H1 (cell line): ENCODE measurements around the gene BEND4. TPM values are rescaled to one million over a fixed set of nuclear protein-coding genes. Genes with fewer than 3 reads are reported as not detected.

ENCODE experiments used
- polyA plus RNA-seq, 7 experiments: library from polyadenylated mRNA; depleted of rRNA in 3 of 7; stranded (reverse) in 5 of 7; unstranded in 2 of 7; fragments of >200 nt in 5 of 7; fragments of 200-250 nt in 2 of 7; gene quantifications; 1 replicate in 5 of 7; 2 replicates in 1 of 7; 4 replicates in 1 of 7; pipeline versions ENCODE4 v1.2.1 to v1.2.3, GENCODE V29; 2011 to 2013; ENCODE audit warnings: missing spikeins in 2 of 7, mixed read lengths in 2 of 7
- total RNA-seq: library from RNA; stranded (reverse); fragmentation: NEBNext Ultra II Directional; extraction: Animal tissue kit (Norgen Biotek cat#: 25700); gene quantifications from 2 replicates; pipeline ENCODE4 v1.2.1, GENCODE V29; 2021

Gene BEND4
- total and polyA plus RNA-seq, 2 of the 8 experiments (the other 6 are each of a cell fraction or from before 2014, with no cell fraction given) = 12.2 to 45.4 TPM

Other genes starting within 250 kb of the BEND4 start
- gene TMEM33, start 217.2 kb downstream of the BEND4 start, total RNA-seq = 86.7 and 94.4 TPM in 2 replicates
- gene TMEM33, start 217.2 kb downstream of the BEND4 start, polyA plus RNA-seq (2011; rRNA removed) = 72.5 and 86.6 TPM in 2 replicates
- gene DCAF4L1, start 170.9 kb downstream of the BEND4 start, total RNA-seq = 0.15 and 0.17 TPM in 2 replicates
- 0.06 TPM in 2 replicates for gene DCAF4L1, start 170.9 kb downstream of the BEND4 start, polyA plus RNA-seq (2011; rRNA removed)
- 67.2 and 71.0 TPM in 2 replicates for gene SLC30A9, start 162.1 kb downstream of the BEND4 start, total RNA-seq
- gene SLC30A9, start 162.1 kb downstream of the BEND4 start, polyA plus RNA-seq (2011; rRNA removed) = 33.1 and 41.2 TPM in 2 replicates
- gene SHISA3, start 244.8 kb upstream of the BEND4 start, total RNA-seq = 2.0 and 2.2 TPM in 2 replicates
- gene SHISA3, start 244.8 kb upstream of the BEND4 start, polyA plus RNA-seq (2011; rRNA removed) = 9.3 and 12.9 TPM in 2 replicates